ENCODE results near the gene INVS.

- TF ChIP-seq POLR2A (IDR thresholded peaks at IDR 0.05) = no peak
- no peak for TF ChIP-seq CTCF (IDR thresholded peaks at IDR 0.05)
These were observed 185.2 kb downstream of the INVS start for GRCh38 chr9:100284247-100284646.
